Small intestine (tissue), 7 donors: ENCODE measurements around the gene COL6A3. TPM values are rescaled to one million over a fixed set of nuclear protein-coding genes. Genes with fewer than 3 reads are reported as not detected.
"Not testable (repeated sequence)": the region's sequence is repeated elsewhere in the genome, so short reads cannot be mapped to it uniquely, and the experiment has no call there.

ENCODE experiments used
- DNase-seq, 2 donors: peaks; one replicate each; pipeline versions ENCODE4 v3.0.0 to v3.0.0-alpha.2; 2013
- FAIRE-seq: peaks from 2 replicates; lab custom pipeline; 2012; peaks lifted over from hg19 to GRCh38; lab: Jason Lieb, UNC
- H3K27ac ChIP-seq, 3 donors: one replicate each; pipeline ENCODE4 v1.5.1; 2013; ENCODE audit warnings: low read length in 2 of 3, mild to moderate bottlenecking in 2 of 3, control low read depth in 1 of 3, inconsistent platforms in 1 of 3, low read depth in 1 of 3, moderate library complexity in 1 of 3
- H3K27me3 ChIP-seq, 3 donors: one replicate each; pipeline ENCODE4 v1.6.1; 2013; ENCODE audit warnings: low read length in 3 of 3, inconsistent platforms in 1 of 3; ENCODE audit not compliant: control insufficient read depth in 3 of 3, insufficient read depth in 3 of 3
- H3K36me3 ChIP-seq, 3 donors: one replicate each; pipeline ENCODE4 v1.6.1; 2013; ENCODE audit warnings: low read length in 3 of 3, inconsistent platforms in 1 of 3, low read depth in 1 of 3, mild to moderate bottlenecking in 1 of 3, moderate library complexity in 1 of 3; ENCODE audit not compliant: control insufficient read depth in 3 of 3, insufficient read depth in 2 of 3
- H3K4me1 ChIP-seq, 3 donors: one replicate each; pipeline ENCODE4 v1.6.1; 2013; ENCODE audit warnings: low read length in 2 of 3, inconsistent platforms in 1 of 3, low read depth in 1 of 3, mild to moderate bottlenecking in 1 of 3, moderate library complexity in 1 of 3; ENCODE audit not compliant: control insufficient read depth in 3 of 3, insufficient read depth in 2 of 3
- H3K4me3 ChIP-seq, 3 donors: one replicate each; pipeline ENCODE4 v1.5.1; 2013; ENCODE audit warnings: low read length in 3 of 3, control low read depth in 1 of 3, inconsistent platforms in 1 of 3, low read depth in 1 of 3, mild to moderate bottlenecking in 1 of 3, moderate library complexity in 1 of 3
- H3K9me3 ChIP-seq, 2 donors: one replicate each; pipeline ENCODE4 v1.6.1; 2013; ENCODE audit warnings: low read depth in 1 of 2, low read length in 1 of 2; ENCODE audit not compliant: control insufficient read depth in 2 of 2, insufficient read depth in 1 of 2
- WGBS, 3 donors: extraction: QIAGEN DNeasy Blood & Tissue Kit; methylation state at CpG; one replicate each; pipeline ENCODE4 v1.1.7; 2013; 5-methylcytosine and 5-hydroxymethylcytosine counted together
- polyA plus RNA-seq, 4 donors: library from polyadenylated mRNA; stranded (reverse) in 3 of 4; unstranded in 1 of 4; fragments of 200-250 nt in 3 of 4; fragments of 120-200 nt in 1 of 4; gene quantifications; one replicate each; pipeline versions ENCODE4 v1.2.1 to v1.2.3, GENCODE V29; 2013
- donor health status: healthy with polysubstance abuse.
- donor health status: control.
- donor health status: control.
- donor health status: Bipolar disorder and iron deficiency.
- donor health status: healthy.

The COL6A3 gene
- polyA plus RNA-seq, 4 donors = 0.89 to 92.4 (median 26.7) TPM

DNA sequence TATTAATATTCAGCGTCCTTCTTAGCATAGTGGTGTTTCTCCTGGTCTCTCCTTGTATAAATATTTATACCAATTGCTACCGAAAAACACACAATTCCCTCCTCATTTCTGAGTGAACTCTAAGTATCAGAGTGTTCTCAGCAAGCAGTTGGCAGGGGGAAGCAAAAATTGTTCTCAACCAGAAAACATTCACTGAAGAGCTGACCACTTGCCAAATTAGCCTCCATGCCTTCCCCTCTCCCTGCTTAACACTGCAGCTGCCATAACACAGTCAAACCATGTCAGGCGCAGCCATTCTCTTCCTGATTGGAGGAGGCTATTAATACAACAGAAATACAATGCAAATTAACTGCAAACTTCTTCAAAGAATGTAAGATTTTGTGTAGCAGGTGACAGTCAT is 105.0 kb downstream of the COL6A3 start:
- no peaks in the 10 kb centered on the region for H3K36me3 ChIP-seq

DNA sequence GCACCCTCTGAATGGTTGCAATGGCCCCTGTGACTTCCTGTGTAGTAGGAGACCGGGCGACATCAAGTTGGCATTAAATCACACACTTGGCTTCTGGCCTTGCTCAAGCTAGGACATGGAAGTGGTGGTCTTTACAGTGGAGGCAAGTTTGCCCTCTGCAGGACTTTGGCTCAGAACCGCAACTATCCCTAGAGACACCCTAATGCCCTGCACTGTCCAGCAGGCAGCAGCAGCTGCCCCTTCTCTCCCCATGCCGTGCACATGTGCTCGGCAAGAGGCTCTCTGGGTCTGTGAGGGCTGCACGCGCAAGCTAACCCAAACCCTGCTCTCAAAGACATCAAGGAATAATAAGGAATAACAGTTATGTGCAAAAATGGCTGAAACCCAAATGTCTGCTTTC is 106.5 kb downstream of the COL6A3 start:
- DNase-seq = no peak
- Histone ChIP-seq H3K36me3 (no peaks in the 10 kb centered on the region), H3K27ac (no peak overlapping the region), H3K4me3 (no peak overlapping the region), H3K4me1 (no peaks in the 10 kb centered on the region), H3K9me3 (peaks cover 0 to 13% of the 10 kb centered on the region in 2 donors), H3K27me3 (no peaks in the 10 kb centered on the region)
- WGBS, 3 donors = 80 to 97% (median 86%) methylated on average over 7 of the region's 7 CpGs
- FAIRE-seq = no peak

More for the DNA sequence above, 105.0 kb downstream of the COL6A3 start:
- no peak for DNase-seq
- Histone ChIP-seq H3K9me3 (peaks cover 0 to 3% of the 10 kb centered on the region in 2 donors), H3K27me3 (no peaks in the 10 kb centered on the region), H3K4me1 (no peaks in the 10 kb centered on the region), H3K4me3 (no peak overlapping the region), H3K27ac (peak overlapping the region in 1 of 3 donors; percentile 22)
- WGBS, 3 donors = 65 to 90% (median 83%) methylated on average over 3 of the region's 3 CpGs
- no peak for FAIRE-seq

DNA sequence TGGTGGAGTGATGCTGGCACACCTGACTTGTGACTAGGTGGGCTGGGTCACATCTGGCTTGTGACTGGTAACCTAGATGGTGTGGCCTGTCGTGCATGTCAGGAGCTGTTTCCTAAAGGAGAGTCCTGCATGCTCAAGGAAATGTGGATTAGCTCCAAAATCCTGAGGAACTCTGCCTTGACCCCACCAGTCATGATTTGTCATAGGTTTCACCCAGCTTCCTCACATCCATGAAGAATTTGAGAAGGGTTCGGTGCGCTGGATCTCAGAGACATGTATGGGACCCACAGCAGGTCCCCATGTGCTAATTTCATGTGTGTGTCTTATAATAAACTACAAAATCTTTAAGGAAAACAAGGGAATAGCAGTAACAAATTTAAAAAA is 107.2 kb downstream of the COL6A3 start:
- 86 to 91% (median 88%) methylated on average over 3 of the region's 3 CpGs for WGBS, 3 donors
- Histone ChIP-seq H3K27ac (peak overlapping the region in 1 of 3 donors; percentile 27), H3K36me3 (no peaks in the 10 kb centered on the region), H3K27me3 (no peaks in the 10 kb centered on the region), H3K9me3 (peaks cover 0 to 13% of the 10 kb centered on the region in 2 donors), H3K4me1 (no peaks in the 10 kb centered on the region), H3K4me3 (no peak overlapping the region)
- FAIRE-seq (no peak), DNase-seq (no peak)

DNA sequence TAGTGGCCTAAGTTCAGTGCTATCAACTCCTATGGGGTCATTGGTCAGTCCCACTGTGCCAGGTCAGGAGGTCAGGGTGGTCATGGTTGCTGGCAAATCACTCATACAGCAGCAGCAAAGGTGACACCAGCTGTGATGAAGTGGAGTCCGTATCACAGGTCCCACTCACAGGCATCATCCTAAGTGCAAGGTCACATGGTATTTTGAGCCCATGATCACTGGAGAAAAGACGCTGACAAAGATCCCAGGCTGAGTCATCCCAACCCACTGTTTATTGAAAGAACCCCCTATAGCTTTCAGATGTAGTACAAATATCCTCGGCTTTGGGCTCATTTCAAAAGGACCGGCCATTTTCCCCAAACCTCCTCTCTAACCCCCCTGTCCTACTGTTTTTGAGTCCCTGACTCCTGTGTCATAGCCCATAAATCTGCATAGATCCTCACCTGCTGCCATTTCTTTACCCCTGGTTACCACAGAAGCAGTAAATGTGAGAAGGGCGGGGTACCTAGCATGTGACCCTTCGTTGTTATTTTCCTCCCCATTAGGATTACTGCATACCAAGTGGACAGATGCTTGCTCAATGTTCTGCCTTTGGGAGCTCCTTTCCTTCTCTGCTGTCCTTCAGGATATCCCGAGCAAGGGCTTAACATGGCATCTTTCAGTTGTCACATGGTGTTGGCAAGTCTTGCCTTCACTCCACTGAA is 107.7 kb downstream of the COL6A3 start:
- H3K4me1 ChIP-seq = no peaks in the 10 kb centered on the region
- peak overlapping the region in 1 of 3 donors; percentile 27 for H3K27ac ChIP-seq
- no peaks in the 10 kb centered on the region for H3K27me3 ChIP-seq
- H3K36me3 ChIP-seq = no peaks in the 10 kb centered on the region
- no peak overlapping the region for H3K4me3 ChIP-seq
- FAIRE-seq (no peak), DNase-seq (no peak)
- peaks cover 0 to 13% of the 10 kb centered on the region in 2 donors for H3K9me3 ChIP-seq
- 71 to 86% (median 73%) methylated on average over 7 of the region's 7 CpGs for WGBS, 3 donors

GRCh38 chr2:237305579-237305978 is 108.4 kb downstream of the COL6A3 start:
- Histone ChIP-seq H3K4me3 (no peak overlapping the region), H3K27ac (no peak overlapping the region), H3K4me1 (no peaks in the 10 kb centered on the region), H3K27me3 (no peaks in the 10 kb centered on the region), H3K9me3 (peaks cover 0 to 13% of the 10 kb centered on the region in 2 donors), H3K36me3 (no peaks in the 10 kb centered on the region)
- no peak for FAIRE-seq
- DNase-seq = no peak

DNA sequence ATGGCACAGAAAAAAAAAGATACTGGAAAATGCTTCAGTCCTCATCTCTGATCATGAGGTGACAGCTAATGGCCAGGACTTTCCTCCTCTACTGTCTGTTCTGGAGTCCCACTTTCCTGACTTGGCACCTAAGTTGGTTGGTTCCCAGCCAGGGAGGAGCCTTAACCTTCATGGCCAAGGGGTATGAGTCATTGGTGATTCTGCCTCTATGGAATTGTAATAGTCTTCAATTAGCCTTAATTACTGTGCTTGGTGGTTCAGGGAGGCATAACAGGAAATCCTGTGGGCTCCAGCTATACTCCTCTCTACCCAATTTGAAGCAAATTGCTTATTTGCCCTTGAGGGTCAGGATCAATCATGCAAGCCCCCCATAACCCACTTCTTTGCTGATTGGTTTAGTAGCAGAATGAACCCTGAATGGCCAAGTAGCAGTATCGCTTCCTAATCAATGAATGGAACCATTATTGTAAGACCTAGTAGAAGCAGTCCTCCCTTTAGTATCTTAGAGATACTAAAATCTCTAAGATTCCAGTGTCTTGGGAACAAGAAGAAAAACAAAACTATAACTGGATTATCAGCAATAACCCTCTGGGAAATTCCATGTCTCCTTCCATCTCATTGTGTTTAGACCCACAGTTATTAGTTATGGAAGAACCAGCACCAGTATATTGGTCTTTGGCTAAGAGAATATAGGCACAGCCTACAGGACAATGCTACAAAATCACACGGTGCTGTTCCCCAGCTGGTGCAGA is 109.0 kb downstream of the COL6A3 start:
- no peak overlapping the region for H3K4me3 ChIP-seq
- FAIRE-seq = no peak

DNA sequence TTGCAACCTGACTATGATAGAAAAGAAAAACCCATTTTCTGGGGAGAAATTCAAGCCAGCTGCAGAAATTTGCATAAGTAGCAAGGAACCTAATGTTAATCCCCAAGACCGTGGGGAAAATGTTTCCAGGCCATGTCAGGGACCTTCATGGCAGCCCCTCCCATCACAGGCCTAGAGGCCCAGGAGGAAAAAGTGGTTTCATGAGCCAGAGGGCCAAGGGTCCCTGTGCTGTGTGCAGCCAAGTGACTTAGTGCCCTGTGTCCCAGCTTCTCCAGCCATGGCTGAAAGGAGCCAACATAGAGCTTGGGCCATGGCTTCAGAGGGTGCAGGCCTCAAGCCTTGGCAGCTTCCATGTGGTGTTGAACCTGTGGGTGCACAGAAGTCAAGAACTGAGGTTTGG is 110.7 kb downstream of the COL6A3 start:
- not testable (repeated sequence) for H3K27me3 ChIP-seq, H3K4me1 ChIP-seq, FAIRE-seq, H3K4me3 ChIP-seq, H3K36me3 ChIP-seq, H3K27ac ChIP-seq, DNase-seq
- 33 to 80% (median 72%) methylated on average over 1 of the region's 1 CpG for WGBS, 3 donors
- peaks cover 0 to 13% of the 10 kb centered on the region in 2 donors for H3K9me3 ChIP-seq

More for the DNA sequence above, 109.0 kb downstream of the COL6A3 start:
- H3K27me3 ChIP-seq = no peaks in the 10 kb centered on the region
- peaks cover 0 to 13% of the 10 kb centered on the region in 2 donors for H3K9me3 ChIP-seq
- WGBS, 3 donors = 66 to 89% (median 75%) methylated on average over 2 of the region's 2 CpGs
- no peaks in the 10 kb centered on the region for H3K36me3 ChIP-seq
- peak in 1 of 2 donors; percentile 75 for DNase-seq
- no peaks in the 10 kb centered on the region for H3K4me1 ChIP-seq
- no peak overlapping the region for H3K27ac ChIP-seq

DNA sequence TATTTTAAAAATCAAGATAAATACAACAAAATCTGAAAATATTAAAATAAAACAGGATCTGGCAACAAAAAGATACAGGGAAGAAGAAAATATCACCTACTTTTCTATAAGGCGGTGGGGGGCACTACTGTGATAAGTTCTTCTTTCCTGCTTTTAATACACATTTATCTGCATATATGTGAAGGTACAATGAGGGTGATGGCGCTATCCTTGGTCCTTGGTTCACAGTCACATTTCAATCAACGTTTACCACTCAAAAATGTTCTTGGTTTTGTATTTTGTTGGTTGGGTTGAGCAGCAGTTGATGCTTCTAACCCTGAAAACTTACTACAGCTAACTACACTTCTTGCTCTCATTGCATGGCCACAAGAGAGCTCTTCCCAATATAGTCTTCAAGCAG is 112.4 kb downstream of the COL6A3 start:
- Histone ChIP-seq H3K27ac (no peak overlapping the region), H3K9me3 (peaks cover 0 to 13% of the 10 kb centered on the region in 2 donors), H3K4me1 (peaks cover 0 to 14% (median 0%) of the 10 kb centered on the region in 3 donors), H3K36me3 (no peaks in the 10 kb centered on the region), H3K27me3 (no peaks in the 10 kb centered on the region), H3K4me3 (no peak overlapping the region)
- DNase-seq = no peak
- 83 to 89% (median 89%) methylated on average over 3 of the region's 3 CpGs for WGBS, 3 donors
- FAIRE-seq = no peak
